Effector memory CD4-positive, alpha-beta T cell (primary cell): Measurements from ENCODE around the gene CA9.
"Not testable (repeated sequence)": the region's sequence is repeated elsewhere in the genome, so short reads cannot be mapped to it uniquely, and the experiment has no call there.

ENCODE experiments used
- DNase-seq, 3 donors: peaks; one replicate each; pipeline ENCODE4 v3.0.0-alpha.2; 2020
- H3K27ac ChIP-seq: 2 replicates; pipeline ENCODE4 v1.7.0; 2013; ENCODE audit warnings: mild to moderate bottlenecking, low read length, moderate library complexity; ENCODE audit not compliant: insufficient read depth, poor library complexity, severe bottlenecking
- H3K27me3 ChIP-seq: replicated peaks from 2 replicates; pipeline ENCODE4 v1.7.0; 2013; ENCODE audit warnings: mild to moderate bottlenecking, low read length; ENCODE audit not compliant: insufficient read depth, control insufficient read depth, poor library complexity, severe bottlenecking
- H3K36me3 ChIP-seq: 2 replicates; pipeline ENCODE4 v1.7.0; 2013; ENCODE audit warnings: mild to moderate bottlenecking, low read length, moderate library complexity; ENCODE audit not compliant: control insufficient read depth, insufficient read depth
- H3K4me1 ChIP-seq: 2 replicates; pipeline ENCODE4 v1.7.0; 2013; ENCODE audit warnings: low read length, mild to moderate bottlenecking; ENCODE audit not compliant: control insufficient read depth, insufficient read depth, poor library complexity, severe bottlenecking
- H3K4me3 ChIP-seq: 2 replicates; pipeline ENCODE4 v1.7.0; 2013; ENCODE audit warnings: low read length, low read depth, mild to moderate bottlenecking; ENCODE audit not compliant: insufficient read depth, poor library complexity, severe bottlenecking
- H3K9me3 ChIP-seq: 2 replicates; pipeline ENCODE4 v1.7.0; 2013; ENCODE audit warnings: mild to moderate bottlenecking, low read length, moderate library complexity; ENCODE audit not compliant: control insufficient read depth
- total RNA-seq, 3 donors: gene quantifications; one replicate each; lab custom pipeline; 2026; lab: John Stamatoyannopoulos, UW

Gene CA9
- 0 to 0.09 (median 0) reads per million in 3 donors for total RNA-seq

GRCh38 chr9:35673132-35674024 lies at the start of gene CA9:
TSS of gene CA9 (plus strand) at chr9:35673928. CDS start at chr9:35673960, 32 bp downstream.
- no peak for DNase-seq
- Histone ChIP-seq H3K27me3 (no peaks in the 10 kb centered on the region), H3K27ac (no peak within 1 kb of the TSS), H3K4me3 (no peak within 1 kb of the TSS), H3K36me3 (no peaks in the 10 kb centered on the region), H3K4me1 (peaks cover 4% of the 10 kb centered on the region), H3K9me3 (no peaks in the 10 kb centered on the region)

- H3K27me3 ChIP-seq = no peaks in the 10 kb centered on the region
Measured at GRCh38 chr9:35627575-35627974, 46.2 kb upstream of the CA9 start.

GRCh38 chr9:35628389-35628991 lies 45.2 kb upstream of the CA9 start:
- Histone ChIP-seq H3K4me3 (no peak overlapping the region), H3K36me3 (no peaks in the 10 kb centered on the region), H3K27ac (no peak overlapping the region), H3K9me3 (no peaks in the 10 kb centered on the region), H3K27me3 (no peaks in the 10 kb centered on the region), H3K4me1 (no peaks in the 10 kb centered on the region)
- DNase-seq = no peak

More at GRCh38 chr9:35627575-35627974, 46.2 kb upstream of the CA9 start:
- DNase-seq = no peak
- no peak overlapping the region for H3K27ac ChIP-seq
- H3K9me3 ChIP-seq = no peaks in the 10 kb centered on the region
- no peaks in the 10 kb centered on the region for H3K4me1 ChIP-seq
- H3K4me3 ChIP-seq = no peak overlapping the region
- no peaks in the 10 kb centered on the region for H3K36me3 ChIP-seq

DNA sequence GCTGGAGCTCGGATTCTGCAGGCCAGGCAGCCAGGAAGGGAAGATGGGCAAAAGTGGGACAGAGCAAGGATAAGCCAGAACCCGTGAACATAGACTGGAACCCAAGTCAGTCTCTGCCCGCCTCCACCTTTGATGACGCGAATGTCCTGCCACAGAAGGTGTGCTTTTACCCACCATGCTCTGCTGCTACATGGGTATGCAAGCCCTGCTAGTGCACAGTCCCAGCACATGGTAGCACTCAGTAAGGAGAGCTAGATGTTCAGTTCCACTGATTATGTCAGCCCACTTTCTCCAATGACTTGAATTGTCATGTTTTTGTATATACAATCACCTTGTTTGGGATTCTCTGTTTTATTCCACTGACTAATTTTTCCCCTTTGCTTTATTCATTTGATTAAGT lies 44.1 kb upstream of the CA9 start:
- no peak overlapping the region for H3K27ac ChIP-seq
- H3K36me3 ChIP-seq = no peaks in the 10 kb centered on the region
- H3K27me3 ChIP-seq = no peaks in the 10 kb centered on the region
- no peak for DNase-seq
- H3K4me3 ChIP-seq = no peak overlapping the region
- no peaks in the 10 kb centered on the region for H3K4me1 ChIP-seq
- H3K9me3 ChIP-seq = no peaks in the 10 kb centered on the region

DNA sequence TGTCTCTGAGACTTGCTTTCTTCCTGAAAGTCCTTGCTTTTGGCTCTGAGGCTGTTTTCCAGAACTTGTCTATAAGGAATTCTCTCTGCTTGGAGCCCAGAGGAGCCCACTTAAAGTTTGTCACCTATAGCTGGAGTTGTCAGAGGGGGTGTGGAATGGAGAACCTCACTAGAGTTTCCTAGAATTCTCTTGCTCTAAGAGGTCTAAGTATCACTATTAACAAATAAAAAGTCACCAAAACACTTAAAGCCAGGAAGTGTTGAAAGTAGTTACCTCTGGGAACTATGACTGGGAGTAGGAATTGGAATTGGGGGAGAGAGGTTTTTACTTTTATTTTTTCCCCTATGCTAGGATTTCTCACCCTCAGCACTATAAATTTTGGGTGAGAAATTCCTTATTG lies 38.0 kb upstream of the CA9 start:
- Histone ChIP-seq H3K27ac (no peak overlapping the region), H3K4me1 (peaks cover 9% of the 10 kb centered on the region), H3K9me3 (no peaks in the 10 kb centered on the region), H3K36me3 (no peaks in the 10 kb centered on the region), H3K4me3 (no peak overlapping the region), H3K27me3 (no peaks in the 10 kb centered on the region)
- no peak for DNase-seq

GRCh38 chr9:35636135-35636876 lies 37.4 kb upstream of the CA9 start:
- Histone ChIP-seq H3K4me3 (no peak overlapping the region), H3K27ac (no peak overlapping the region), H3K9me3 (no peaks in the 10 kb centered on the region), H3K36me3 (no peaks in the 10 kb centered on the region), H3K4me1 (peaks cover 9% of the 10 kb centered on the region), H3K27me3 (no peaks in the 10 kb centered on the region)
- DNase-seq = no peak

- DNase-seq, H3K9me3 ChIP-seq, H3K36me3 ChIP-seq, H3K4me3 ChIP-seq, H3K27ac ChIP-seq, H3K4me1 ChIP-seq, H3K27me3 ChIP-seq: not testable (repeated sequence)
Measured at GRCh38 chr9:35636877-35637246, 36.9 kb upstream of the CA9 start.

- not testable (repeated sequence) for H3K27ac ChIP-seq, H3K4me1 ChIP-seq, H3K36me3 ChIP-seq, H3K27me3 ChIP-seq, H3K9me3 ChIP-seq, DNase-seq, H3K4me3 ChIP-seq
Measured at GRCh38 chr9:35637427-35637955, 36.2 kb upstream of the CA9 start.

DNA sequence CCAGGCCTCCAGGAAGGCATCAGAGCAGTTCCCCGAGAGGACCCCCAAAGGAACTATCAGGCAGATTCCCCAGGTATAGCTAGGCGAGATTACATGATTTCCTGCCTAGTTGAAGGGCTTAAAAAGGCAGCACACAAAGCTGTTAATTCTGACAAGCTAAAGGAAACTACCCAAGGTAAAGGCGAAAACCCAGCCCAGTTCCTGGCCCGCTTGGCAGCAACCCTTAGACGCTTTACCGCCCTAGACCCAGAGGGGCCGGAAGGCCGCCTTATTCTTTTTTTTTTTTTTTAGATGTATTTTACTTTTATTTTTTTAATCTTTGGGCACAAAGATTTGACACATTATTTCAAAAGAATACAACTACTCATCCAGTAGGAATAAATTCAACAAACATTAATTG lies 35.0 kb upstream of the CA9 start:
- H3K9me3 ChIP-seq, H3K27me3 ChIP-seq, H3K4me3 ChIP-seq, H3K36me3 ChIP-seq, H3K27ac ChIP-seq, DNase-seq, H3K4me1 ChIP-seq: not testable (repeated sequence)
